ENCODE results near the gene PIGN.

The PIGN gene

DNA sequence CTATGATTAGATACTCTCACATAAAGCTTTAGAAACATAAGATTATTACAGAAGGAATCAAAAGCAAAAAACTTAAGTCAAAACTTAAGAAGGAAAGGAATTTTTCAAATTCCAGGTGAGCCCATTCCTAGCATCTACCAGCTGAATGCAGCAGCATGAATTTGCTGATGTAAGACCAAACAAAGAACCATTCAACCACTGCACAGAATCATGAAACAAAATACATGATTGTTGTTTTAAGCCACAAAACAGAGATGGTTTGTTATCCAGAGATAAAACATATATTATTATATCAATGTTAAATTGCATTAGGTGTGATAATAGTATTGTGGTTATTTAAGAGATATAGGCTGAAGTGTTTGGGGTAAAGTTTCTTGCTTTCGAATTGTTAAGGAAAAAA is 29.0 kb downstream of the PIGN start:
- Histone ChIP-seq H3K27ac (ENCODE audit: low read length) (no peak overlapping the region), H3K4me3 (ENCODE audit: low read depth in 1 of 2, low read length in 2 of 2) (no peak overlapping the region), H2AFZ (ENCODE audit: low read depth, low read length) (no peak overlapping the region), H3K4me2 (ENCODE audit: insufficient read depth, low read length) (no peak overlapping the region), H4K20me1 (ENCODE audit: insufficient read depth, low read length) (no peaks in the 10 kb centered on the region), H3K36me3 (ENCODE audit: insufficient read depth, low read length) (peaks cover 17% of the 10 kb centered on the region; the same call in 1 of the 2 replicates), H3K4me1 (ENCODE audit: insufficient read depth, low read length) (no peaks in the 10 kb centered on the region), H3K79me2 (ENCODE audit: insufficient read depth, low read length) (no peaks in the 10 kb centered on the region), H3K9me3 (ENCODE audit: insufficient read depth, low read length, severe bottlenecking) (no peaks in the 10 kb centered on the region), H3K9ac (ENCODE audit: low read depth, low read length) (no peak overlapping the region), H3K27me3 (ENCODE audit: insufficient read depth, low read length, poor library complexity) (no peaks in the 10 kb centered on the region)
- DNase-seq (no peak), ATAC-seq (ENCODE audit: insufficient read depth, low read depth) (no peak)
- TF ChIP-seq EZH2 (IDR thresholded peaks at IDR 0.05; ENCODE audit: borderline replicate concordance, low read depth, low read length, severe bottlenecking), result no peak
- TF ChIP-seq, protein P1, sequence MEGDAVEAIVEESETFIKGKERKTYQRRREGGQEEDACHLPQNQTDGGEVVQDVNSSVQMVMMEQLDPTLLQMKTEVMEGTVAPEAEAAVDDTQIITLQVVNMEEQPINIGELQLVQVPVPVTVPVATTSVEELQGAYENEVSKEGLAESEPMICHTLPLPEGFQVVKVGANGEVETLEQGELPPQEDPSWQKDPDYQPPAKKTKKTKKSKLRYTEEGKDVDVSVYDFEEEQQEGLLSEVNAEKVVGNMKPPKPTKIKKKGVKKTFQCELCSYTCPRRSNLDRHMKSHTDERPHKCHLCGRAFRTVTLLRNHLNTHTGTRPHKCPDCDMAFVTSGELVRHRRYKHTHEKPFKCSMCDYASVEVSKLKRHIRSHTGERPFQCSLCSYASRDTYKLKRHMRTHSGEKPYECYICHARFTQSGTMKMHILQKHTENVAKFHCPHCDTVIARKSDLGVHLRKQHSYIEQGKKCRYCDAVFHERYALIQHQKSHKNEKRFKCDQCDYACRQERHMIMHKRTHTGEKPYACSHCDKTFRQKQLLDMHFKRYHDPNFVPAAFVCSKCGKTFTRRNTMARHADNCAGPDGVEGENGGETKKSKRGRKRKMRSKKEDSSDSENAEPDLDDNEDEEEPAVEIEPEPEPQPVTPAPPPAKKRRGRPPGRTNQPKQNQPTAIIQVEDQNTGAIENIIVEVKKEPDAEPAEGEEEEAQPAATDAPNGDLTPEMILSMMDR (IDR thresholded peaks at IDR 0.05; ENCODE audit: borderline replicate concordance, extremely low read depth, low read length, poor library complexity, severe bottlenecking), result no peak

DNA sequence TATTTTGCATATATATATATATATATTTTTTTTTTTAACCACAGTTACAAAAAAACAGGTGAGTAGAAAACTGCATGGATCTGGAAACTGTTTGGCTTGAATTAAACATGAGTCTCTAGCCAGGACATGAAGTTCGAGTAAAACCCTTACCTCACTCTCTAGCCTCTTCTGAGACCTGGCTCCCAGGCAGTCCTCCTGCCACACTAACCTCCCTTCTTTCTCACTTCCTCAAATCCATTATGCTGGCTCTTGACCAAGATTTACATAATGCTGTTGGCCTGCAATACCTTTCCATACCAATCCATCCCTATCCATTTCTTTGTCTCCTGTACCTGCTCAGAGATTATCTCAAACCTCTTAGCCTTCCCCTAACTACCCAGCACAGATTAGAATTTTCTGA is 34.0 kb downstream of the PIGN start:
- no peak overlapping the region for H2AFZ ChIP-seq (ENCODE audit: low read depth, low read length)
- ATAC-seq (ENCODE audit: insufficient read depth, low read depth), result no peak
- H3K9ac ChIP-seq (ENCODE audit: low read depth, low read length), result no peak overlapping the region
- H3K27me3 ChIP-seq (ENCODE audit: insufficient read depth, low read length, poor library complexity), result no peaks in the 10 kb centered on the region
- H3K4me1 ChIP-seq (ENCODE audit: insufficient read depth, low read length), result no peaks in the 10 kb centered on the region
- H3K4me3 ChIP-seq (ENCODE audit: low read depth in 1 of 2, low read length in 2 of 2), result no peak overlapping the region
- peaks cover 18% of the 10 kb centered on the region; the same call in 1 of the 2 replicates for H3K36me3 ChIP-seq (ENCODE audit: insufficient read depth, low read length)
- H4K20me1 ChIP-seq (ENCODE audit: insufficient read depth, low read length), result no peaks in the 10 kb centered on the region
- no peak overlapping the region for H3K27ac ChIP-seq (ENCODE audit: low read length)
- no peak overlapping the region for H3K4me2 ChIP-seq (ENCODE audit: insufficient read depth, low read length)
- H3K79me2 ChIP-seq (ENCODE audit: insufficient read depth, low read length), result no peaks in the 10 kb centered on the region
- no peak for DNase-seq
- H3K9me3 ChIP-seq (ENCODE audit: insufficient read depth, low read length, severe bottlenecking), result no peaks in the 10 kb centered on the region
- TF ChIP-seq, protein P1 (IDR thresholded peaks at IDR 0.05; ENCODE audit: borderline replicate concordance, extremely low read depth, low read length, poor library complexity, severe bottlenecking), result no peak
- no peak for TF ChIP-seq EZH2 (IDR thresholded peaks at IDR 0.05; ENCODE audit: borderline replicate concordance, low read depth, low read length, severe bottlenecking)

DNA sequence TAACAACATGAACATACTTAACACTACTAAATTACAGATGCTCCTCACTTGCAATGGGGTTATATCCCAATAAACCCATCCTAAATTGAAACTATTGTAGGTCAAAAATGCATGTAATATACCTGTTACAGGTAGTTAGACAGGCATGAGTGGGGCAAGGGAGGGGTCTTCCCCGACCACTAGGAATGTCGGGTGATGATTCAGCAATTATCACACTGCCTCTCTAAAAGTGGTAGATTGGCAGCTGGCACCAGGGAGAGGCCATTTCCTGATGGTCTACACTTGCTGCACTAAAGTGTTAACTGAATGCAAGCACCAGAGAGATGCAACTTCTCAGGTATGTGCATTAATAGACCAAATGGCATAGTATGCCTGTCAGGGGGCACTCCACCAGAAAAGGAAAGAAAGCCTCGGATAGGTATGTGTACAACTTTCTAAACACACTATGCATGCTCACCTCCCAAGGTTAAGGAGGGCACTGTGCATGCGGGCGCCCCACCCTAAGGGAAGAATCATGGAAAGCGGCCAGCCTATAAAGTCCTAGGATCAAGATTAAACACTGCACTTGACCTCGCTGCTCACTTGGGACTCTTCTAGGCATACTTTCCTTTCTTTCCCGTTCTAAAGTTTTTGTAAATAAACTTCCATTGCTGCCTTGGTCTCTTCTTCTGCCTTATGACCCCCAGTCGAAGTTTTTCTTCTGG is 35.6 kb downstream of the PIGN start:
- Histone ChIP-seq H3K36me3 (ENCODE audit: insufficient read depth, low read length) (peaks cover 18% of the 10 kb centered on the region; the same call in 1 of the 2 replicates), H3K9me3 (ENCODE audit: insufficient read depth, low read length, severe bottlenecking) (no peaks in the 10 kb centered on the region), H3K4me2 (ENCODE audit: insufficient read depth, low read length) (no peak overlapping the region), H3K4me1 (ENCODE audit: insufficient read depth, low read length) (no peaks in the 10 kb centered on the region), H3K79me2 (ENCODE audit: insufficient read depth, low read length) (no peaks in the 10 kb centered on the region), H2AFZ (ENCODE audit: low read depth, low read length) (no peak overlapping the region), H3K27me3 (ENCODE audit: insufficient read depth, low read length, poor library complexity) (no peaks in the 10 kb centered on the region), H4K20me1 (ENCODE audit: insufficient read depth, low read length) (no peaks in the 10 kb centered on the region), H3K9ac (ENCODE audit: low read depth, low read length) (no peak overlapping the region), H3K27ac (ENCODE audit: low read length) (no peak overlapping the region), H3K4me3 (ENCODE audit: low read depth in 1 of 2, low read length in 2 of 2) (no peak overlapping the region)
- no peak for DNase-seq
- TF ChIP-seq EZH2 (IDR thresholded peaks at IDR 0.05; ENCODE audit: borderline replicate concordance, low read depth, low read length, severe bottlenecking), result no peak
- TF ChIP-seq, protein P1 (IDR thresholded peaks at IDR 0.05; ENCODE audit: borderline replicate concordance, extremely low read depth, low read length, poor library complexity, severe bottlenecking), result no peak
- no peak for ATAC-seq (ENCODE audit: insufficient read depth, low read depth)
